Measurements from ENCODE around the gene PARD3B.

DNA sequence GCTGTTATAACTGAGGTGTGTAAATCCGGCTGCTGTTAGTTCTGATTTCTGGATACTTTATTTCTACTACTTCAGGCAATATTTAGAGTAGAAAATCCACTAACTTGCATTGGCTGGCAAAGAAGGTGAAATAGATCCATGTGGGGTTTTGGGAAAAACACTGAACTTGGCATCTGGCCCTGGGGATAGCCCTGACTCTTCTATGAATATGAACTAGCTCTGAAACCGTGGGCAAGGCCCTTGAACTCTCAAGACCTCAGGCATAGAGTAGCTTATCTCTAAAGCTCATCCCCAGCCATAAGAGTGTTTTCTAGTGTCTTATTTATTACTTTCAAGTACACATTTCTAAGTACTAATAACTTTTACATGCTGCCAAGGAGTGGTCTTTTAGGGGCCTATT lies 25.8 kb downstream of the PARD3B start:
- TF ChIP-seq, protein P1, sequence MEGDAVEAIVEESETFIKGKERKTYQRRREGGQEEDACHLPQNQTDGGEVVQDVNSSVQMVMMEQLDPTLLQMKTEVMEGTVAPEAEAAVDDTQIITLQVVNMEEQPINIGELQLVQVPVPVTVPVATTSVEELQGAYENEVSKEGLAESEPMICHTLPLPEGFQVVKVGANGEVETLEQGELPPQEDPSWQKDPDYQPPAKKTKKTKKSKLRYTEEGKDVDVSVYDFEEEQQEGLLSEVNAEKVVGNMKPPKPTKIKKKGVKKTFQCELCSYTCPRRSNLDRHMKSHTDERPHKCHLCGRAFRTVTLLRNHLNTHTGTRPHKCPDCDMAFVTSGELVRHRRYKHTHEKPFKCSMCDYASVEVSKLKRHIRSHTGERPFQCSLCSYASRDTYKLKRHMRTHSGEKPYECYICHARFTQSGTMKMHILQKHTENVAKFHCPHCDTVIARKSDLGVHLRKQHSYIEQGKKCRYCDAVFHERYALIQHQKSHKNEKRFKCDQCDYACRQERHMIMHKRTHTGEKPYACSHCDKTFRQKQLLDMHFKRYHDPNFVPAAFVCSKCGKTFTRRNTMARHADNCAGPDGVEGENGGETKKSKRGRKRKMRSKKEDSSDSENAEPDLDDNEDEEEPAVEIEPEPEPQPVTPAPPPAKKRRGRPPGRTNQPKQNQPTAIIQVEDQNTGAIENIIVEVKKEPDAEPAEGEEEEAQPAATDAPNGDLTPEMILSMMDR (conservative IDR thresholded peaks at IDR 0.05) = no peak
- no peak for TF ChIP-seq EZH2 (IDR thresholded peaks at IDR 0.05; ENCODE audit: low read depth)

Measured in PC-9 (cell line).